LoVo (cell line): ENCODE data around the gene C10orf90.
A peak's percentile ranks its signal among the peaks of the same experiment; 100 is the strongest.

ENCODE experiments used
- DNase-seq: peaks from one replicate; pipeline ENCODE4 v3.0.0-alpha.2; 2016; ENCODE audit warnings: low spot score

Gene C10orf90

DNA sequence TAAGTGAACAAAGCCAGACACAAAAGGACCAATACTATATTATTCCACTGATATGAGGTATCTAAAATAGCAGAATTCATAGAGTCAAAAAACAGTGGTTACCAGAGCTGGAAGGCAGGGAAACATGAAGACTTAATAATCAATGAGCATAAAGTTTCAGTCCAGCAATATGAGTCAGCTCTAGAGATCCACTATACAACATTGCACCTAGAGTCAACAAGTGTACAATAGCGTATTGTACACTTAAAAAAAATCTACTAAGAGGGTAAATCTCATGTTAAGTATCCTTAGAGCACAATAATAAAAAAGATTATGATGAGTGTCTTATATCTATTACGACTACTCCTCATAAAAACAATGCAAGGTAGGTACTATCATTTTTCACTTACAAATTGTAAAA, 36.1 kb downstream of the C10orf90 start:
- no peak for DNase-seq

DNA sequence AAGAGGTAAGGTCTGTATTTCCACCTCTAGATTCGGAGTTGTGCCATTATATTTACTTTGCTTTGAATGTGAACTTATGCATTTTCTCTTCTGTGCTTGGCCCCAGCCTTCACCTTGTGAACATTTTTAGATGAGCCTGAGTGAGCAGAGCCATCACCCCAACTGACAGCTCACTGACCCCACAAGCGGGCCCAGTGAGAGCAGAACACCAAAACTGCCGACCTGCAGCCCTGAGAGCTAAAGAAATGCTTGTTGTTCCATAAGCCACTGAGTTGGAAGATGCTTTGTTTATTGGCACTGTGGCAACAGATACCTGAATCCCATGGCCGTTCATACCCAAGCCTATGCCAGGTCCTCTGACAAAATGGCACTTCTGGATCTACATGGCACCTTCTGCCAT, 37.8 kb downstream of the C10orf90 start:
- no peak for DNase-seq

DNA sequence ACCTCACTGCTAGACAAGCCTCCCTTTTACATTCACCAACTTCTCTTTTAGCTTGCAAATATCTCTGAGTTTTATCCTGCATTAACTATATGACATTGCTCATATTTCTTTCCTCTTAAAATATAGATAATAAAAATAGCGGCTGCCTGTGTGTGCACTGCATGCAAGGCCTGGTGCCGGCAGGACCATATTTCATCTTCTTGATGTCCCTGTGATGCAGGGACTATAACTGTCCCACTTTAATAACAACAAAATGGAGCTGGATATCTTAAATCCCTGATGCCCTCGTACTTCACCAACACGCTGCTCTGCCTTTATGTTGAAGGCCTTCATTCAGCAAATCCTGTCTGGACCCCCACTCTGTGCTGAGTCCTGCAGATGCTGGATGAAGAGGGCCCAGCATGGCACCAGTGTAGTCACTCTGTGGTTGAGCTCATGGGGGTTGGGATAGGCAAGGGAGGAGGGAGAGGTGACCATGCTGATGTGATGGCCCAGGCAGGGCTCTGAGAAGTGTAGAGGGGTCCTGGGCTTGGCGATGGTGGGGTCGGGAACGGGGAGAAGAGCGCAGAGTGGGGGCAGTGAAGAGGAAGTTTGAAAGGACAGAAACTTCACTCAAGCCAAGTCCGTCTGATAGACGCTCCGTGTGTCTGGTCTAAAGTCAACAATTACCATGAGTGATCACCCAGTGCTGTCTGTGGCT, 40.4 kb downstream of the C10orf90 start:
- no peak for DNase-seq

DNA sequence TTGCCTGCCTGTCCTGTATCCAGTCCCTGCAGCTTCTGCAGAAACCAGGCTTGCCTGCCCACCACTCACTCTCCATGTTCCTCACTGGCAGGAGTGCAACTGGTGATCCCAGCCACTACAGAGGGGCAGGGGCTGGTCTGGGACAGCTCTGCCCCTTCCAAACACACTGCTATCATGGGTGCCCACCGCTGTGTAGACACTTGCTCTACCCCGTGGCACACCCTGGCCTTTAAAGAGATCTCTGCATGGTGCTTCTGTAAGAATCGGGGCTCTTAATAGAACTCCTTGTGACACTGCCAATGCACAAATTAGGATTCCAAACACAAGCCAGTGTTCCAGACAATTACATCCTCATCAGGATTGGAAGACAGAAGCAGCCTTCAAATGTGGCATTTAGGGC, 41.7 kb downstream of the C10orf90 start:
- DNase-seq = no peak

DNA sequence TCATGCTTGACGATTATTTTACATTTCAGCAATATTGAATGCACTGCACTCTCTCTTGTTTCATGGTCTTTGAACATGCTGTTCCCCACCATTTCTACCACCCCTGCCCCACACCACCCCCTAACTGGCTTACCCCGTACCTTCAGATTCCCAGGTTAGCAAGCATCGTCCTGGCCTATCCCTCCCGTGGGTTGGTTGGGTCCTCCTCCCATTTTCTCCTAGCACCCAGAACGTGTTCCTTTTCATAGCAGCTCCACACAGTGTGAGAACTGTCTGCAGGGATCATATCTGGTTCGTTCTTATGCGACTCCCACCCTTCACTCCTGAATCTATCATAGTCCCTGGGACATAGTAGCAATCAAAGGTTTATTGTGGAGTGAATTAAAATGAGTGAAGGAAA, 48.6 kb downstream of the C10orf90 start:
- no peak for DNase-seq

DNA sequence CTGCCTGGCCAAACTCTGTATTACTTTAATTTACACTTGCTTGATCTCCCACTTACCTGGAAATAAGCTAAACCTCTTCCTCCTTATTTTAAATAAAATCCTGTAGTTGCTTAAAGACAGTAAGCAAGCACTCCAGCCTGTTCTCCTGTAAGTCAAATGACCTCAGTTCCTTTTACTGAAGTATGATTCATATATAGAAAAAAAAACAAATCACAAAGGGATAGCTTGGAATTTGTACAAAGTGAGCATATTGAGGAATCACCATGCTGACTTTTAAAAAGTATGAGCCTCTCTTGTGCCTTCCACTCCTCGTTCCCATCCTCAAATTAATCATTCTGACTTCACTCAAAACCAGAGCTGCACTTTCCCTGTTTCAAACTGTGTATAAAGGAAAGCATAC, 52.0 kb downstream of the C10orf90 start:
- no peak for DNase-seq

DNA sequence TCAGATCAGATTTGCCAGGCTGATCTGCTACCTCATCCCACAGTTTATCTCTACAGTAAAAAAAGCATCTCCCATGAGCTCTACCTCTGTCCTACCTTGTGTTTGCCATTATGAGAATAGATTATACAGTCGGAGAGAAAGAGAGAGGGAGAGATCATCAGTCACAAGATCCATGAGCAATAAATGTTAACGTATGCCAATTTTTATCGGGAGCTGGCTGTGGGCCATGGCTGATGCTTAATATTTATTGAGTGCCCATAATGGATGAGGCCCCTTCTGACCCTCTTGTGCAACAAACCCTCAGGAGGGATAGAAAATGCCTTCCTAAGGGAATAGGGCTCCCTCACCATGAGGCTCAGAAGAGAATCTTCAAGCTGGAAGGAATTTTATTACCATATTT, 52.8 kb downstream of the C10orf90 start:
- DNase-seq = no peak

DNA sequence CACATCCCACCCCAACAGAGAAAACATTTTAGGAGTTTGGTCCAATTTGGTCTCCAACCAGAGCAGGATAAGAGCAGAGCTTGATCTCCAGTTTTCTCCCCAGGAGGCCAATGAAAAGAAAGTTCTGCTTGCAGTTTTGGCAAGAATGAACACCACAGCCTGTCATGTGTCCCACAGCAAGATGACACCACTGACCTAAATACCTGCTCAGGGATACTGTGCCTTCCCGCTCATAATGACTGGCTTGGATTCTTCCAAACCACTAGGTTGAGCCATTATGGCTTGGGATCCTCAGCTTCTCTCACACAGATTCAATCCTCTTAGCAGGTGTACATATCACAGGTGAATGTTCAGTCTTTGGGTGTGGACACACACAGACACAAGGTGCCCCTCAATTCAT, 53.3 kb downstream of the C10orf90 start:
- DNase-seq = no peak

DNA sequence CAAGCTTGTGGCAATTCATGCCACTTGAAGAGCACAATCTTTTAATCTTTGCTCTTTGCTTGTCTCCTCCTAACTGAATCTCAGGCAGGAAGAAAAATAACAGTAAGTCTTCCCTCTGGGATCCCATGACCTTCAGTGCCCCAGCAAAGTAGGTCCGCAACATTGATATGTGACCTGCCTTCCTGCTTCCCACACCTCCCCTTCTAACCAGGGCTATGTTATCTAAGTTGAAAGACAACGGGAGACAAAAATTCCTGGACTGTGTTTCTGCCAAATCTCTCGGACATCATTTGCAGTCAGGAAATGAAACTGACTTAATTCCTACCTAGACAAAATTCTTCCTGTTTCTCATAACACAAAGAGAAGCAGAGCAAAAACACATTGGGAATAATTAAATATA, 53.8 kb downstream of the C10orf90 start:
- DNase-seq = no peak

DNA sequence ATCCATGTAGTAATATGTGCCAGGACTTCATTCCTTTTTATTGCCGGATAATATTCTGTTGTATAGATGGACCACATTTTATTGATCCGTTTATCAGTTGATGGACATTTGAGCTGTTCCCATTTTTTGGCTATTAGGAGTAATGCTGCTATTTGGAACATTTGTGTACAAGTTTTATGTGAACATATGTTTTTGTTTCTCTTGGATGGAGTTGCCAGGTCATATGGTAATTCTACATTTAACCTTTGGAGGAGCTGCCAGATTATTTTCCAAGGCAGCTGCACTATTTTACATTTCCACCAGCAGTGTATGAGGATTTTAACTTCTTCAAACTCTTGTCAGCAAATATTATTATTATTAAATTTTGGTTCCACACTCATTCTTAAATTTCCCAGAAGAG, 59.2 kb downstream of the C10orf90 start:
- DNase-seq = no peak

DNA sequence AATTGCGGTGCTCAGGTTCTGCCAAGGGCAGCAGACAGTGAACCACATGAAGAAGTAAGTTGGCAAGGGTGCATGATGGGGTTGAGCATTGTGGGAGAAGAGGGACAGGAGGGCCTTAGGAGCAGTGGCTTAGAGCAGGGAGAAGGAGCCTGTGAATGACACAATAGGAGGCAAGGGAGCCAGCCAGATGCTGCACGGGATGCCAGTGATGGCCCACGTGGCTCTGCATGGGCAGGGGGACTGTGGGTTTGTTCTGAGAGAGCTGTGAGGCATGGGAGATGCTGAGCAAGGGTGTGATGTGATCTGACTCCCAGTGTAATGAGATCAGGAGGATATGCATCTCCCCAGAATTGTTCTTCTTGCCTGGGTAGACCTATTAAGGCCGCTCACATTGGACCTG, 60.9 kb downstream of the C10orf90 start:
- no peak for DNase-seq

DNA sequence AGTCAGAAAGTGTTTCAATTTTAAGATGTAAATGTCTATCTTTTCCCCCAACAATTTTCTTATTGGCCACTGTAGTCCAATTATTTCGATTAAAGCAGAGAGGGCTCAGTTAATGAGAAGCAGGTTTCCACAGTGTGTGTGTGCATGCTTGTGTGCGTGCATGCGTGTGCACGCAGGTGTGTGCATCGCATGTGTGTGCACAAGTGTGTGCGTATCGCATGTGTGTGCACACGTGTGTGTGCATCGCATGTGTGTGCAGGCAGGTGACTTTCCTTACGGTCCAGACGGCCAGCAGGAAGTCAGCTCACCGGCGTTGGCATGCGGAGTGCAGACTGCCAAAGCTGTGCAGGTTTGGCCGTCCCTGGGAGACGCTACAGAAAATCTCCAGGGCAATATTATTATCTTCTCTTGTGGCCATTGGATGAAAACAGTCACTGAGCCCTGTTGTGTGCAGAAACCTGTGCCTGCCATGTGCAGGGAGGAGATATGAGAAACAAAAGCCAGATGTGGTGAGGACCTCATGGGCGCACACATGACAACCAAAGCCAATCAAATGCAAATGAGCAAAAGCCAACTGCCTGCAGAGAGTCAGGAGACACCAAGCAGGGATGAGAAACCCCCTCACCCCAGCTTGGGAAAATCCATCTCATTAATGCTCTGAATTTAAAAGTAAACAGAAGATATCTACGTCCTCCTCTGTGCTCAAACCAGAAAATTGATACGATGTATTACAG, 70.4 kb downstream of the C10orf90 start:
- DNase-seq = no peak

DNA sequence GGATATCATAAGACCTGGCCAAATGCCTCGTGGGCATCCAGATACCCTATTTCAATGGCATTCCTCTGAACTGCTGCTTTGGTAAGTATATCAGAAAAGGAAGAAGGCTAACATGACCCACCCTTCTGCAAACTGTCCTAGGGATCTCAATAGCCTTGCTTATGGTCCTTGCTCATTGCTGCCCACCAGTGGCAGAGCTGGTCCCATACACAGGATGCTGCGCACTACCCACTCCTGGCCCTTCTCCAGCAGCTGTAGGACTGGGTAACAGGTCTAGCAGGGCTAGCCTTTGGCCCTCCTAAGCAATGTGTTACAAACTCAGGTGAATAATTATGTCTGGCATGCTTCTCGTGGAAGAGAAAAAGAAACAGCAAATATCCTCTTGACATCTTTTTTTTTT, 72.5 kb downstream of the C10orf90 start:
- DNase-seq = peak; percentile 16

DNA sequence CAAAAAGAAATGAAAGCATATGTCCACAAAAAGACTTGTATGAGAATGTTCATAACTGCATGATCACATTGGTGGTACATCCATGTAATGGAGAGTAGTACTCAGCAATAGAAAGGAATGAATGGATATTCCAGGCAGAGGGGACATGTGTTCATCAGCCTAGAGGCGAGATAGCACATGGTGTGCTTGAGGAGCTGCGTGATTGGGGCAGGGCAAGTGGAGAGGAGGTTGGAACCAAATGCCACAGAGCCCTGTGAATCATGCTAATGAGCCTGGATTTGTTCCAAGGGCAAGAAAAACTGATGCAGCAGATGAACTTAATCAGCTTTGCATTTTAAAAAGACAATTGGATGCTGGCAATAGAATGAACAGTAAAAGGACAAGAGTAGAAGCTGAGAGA, 73.3 kb downstream of the C10orf90 start:
- no peak for DNase-seq

DNA sequence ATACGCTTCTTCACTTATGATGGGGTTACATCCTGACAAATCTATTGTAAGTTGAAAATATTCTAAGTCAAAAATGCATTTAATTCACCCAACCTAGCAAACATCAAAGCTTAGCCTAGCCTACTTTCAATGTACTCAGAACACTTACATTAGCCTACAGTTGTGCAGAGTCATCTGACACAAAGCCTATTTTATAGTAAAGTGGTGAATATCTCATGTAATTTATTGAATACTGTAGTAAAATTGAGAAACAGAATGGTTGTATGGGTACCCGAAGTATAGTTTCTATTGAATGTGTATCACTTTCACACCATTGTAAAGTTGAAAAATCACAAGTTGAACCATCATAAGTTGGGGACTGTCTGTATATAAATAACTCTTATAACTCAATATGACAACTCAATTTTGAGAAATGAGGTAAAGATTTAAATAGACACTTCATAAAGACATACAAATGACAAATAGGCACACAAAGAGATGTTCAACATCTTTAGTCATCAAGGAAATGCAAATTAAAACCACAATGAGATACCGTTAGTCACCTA, 73.9 kb downstream of the C10orf90 start:
- DNase-seq = no peak

DNA sequence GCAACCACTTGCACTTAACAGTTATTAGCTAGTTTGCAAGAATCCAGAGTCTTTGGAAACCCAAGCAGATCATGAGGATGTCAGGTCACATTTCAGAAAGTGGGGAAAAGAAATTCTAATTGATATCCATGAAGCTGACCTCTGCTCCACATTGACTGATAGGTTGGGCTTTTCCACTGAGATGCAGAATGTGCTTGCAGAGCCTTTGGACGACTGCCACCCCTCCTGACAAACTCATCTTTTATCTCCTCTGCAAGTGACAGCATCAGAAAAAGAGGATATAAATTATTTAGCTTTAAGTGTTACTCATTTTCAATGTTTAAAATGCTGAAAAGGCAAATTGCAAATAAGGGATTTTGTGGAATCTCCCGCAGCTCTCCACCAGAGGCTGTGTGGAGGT, 75.3 kb downstream of the C10orf90 start:
- no peak for DNase-seq

DNA sequence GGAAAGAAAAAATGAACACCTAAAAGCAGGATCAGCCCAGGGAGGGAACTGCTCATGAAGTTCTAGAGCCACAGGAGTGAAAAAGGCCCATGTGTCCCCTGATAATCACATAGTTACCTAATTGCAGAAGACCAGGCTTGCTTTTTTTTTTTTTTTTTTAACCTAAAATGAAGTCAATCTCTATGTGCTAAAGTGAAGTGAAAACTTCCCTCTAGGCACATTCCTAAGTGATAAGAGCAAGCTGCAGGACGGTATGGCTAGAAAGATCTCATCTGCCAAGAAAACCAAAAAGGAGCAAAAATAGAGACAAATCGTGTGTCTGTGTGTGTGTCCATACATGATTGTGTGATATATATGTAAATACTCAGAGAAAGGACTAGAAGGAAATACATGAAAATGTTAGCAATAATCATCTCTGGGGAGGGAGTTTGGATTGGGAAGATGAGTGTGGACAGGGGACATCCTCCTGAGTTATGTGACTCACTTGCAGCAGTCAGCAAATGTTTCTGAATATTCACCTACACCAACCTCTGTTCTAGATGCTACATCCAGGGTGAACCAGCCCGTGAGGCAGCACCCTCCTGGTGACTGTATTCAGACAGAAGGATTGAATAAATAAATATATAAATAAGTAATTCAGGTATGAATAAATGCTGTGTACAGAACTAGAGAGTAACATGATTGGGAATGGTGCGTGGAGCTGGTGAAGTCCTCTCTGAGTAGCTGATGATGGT, 76.4 kb downstream of the C10orf90 start:
- DNase-seq = no peak

DNA sequence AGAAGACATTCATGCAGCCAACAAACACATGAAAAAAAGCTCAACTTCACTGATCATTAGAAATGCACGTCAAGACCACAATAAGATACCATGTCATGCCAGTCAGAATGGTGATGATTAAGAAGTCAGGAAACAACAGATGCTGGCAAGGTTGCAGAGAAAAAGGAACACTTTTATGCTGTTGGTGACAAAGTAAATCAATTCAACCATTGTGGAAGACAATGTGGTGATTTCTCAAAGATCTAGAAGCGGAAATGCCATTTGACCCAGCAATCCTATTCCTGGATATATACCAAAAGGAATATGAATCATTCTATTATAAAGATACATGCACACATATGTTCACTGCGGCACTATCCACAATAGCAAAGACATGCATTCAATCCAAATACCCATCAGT, 77.6 kb downstream of the C10orf90 start:
- no peak for DNase-seq

DNA sequence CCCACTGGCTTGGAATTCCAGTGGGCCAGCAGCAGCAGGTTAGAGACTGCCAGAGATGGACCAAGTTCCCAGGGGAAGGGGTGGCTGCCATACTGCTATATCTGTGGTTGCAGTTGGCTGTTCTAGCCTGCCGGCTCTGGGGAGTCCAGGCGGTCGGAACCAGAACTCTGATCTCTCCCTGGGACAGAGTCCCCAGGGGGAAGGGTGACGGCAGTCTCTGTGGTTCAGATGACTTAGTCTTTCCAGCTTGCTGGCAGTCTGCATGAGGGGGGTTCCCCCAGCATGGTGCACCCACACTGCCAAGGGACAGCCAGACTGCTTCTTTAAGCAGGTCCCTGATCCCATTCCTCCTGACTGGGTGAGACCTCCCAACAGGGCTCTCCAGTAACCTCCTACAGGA, 82.5 kb downstream of the C10orf90 start:
- DNase-seq = no peak

DNA sequence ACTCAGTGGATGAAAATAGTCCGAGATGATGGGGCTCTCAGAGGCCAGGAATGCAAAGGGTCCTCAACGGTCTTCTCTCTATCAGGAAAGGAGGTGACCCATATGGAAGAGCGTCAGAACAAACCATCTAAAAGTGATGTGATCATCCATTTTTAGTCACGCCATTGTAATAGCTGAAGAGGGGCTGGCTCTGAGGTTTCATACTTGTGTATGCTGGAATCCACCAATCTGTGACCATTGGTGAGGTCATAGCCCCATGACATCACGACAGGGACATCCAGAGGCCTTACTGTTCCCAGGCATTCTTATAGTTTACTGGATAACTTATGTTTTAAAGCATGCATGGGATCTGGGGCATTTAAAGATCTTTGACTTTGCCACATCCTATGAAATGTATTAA, 83.6 kb downstream of the C10orf90 start:
- no peak for DNase-seq

DNA sequence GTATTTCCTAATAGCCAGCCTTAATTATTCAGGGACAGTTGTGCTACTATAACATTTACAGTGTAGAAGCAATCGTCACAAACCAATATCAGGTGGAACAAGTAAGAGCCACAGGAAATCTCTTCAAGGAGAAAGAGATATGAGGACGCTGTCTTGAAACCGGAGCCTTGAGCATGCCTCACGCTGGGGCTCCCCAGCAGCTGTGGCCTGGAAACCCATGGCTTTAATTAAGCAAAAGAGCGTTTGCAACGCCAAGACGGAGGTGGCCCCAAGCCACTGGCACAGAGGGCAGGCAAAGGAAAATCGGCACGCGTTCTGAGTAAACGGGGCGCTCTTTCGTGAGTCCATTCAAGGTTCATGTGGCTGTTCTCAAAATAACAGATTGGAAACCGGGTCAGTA, 84.4 kb downstream of the C10orf90 start:
- no peak for DNase-seq

DNA sequence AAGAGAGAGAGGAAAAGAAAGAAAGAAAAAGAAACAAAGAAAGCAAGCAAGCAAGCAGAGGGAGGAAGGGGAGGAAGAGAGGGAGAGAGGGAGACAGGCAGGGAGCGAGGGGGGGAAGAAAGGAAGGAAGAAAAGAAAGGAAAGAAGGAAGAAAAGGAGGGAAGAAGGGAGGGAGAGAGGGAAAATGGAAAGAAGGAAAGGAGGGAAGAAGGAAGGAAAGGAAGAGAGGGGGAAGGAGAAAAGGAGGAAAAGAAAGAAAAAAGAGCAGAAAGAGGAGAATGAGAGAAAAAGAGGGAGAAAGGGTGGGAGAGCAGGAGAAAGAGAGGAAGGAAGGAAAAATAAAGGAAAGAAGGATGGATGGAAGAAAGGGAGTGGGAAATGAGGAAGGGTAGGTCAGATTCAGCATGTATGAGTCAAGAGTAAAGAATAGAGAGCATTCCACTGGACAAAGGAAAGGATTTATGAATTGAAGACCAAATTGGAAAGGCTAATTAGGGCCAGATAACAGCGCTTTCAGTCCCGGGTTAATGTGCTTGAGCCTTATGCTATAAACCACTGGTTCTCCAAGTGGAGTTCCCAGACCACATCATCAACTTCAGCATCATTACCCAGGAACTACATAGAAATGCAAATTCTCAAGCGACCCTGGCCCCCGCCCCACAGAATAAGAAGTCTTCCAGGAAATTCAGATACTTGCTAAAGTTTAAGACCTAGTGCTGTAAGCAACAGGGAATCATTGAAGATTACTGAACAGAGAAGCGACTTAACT, 85.1 kb downstream of the C10orf90 start:
- no peak for DNase-seq
